HEK293T (cell line): ENCODE measurements around the gene SVIL.
"Not testable (repeated sequence)": the region's sequence is repeated elsewhere in the genome, so short reads cannot be mapped to it uniquely, and the experiment has no call there.

Source experiments
- BHLHE40 ChIP-seq: fragments of 450-650 bp; IDR thresholded peaks from 2 replicates; pipeline ENCODE4 v1.6.1; 2016; ENCODE audit warnings: mild to moderate bottlenecking, moderate library complexity, borderline replicate concordance
- FOXK2 ChIP-seq: fragments of 450-650 bp; IDR thresholded peaks from 2 replicates; pipeline ENCODE4 v1.6.1; 2016; ENCODE audit warnings: mild to moderate bottlenecking
- FOXM1 ChIP-seq: fragments of 450-650 bp; IDR thresholded peaks from 2 replicates; pipeline ENCODE4 v1.6.1; 2017; ENCODE audit warnings: mild to moderate bottlenecking, borderline replicate concordance
- L3MBTL2 ChIP-seq: fragments of 450-650 bp; conservative IDR thresholded peaks from 2 replicates; pipeline ENCODE4 v1.6.1; 2016; ENCODE audit warnings: mild to moderate bottlenecking
- NFRKB ChIP-seq: fragments of 450-650 bp; IDR thresholded peaks from 2 replicates; pipeline ENCODE4 v1.6.1; 2016; ENCODE audit warnings: mild to moderate bottlenecking, moderate library complexity
- SP1 ChIP-seq: fragments of 450-650 bp; IDR thresholded peaks from 2 replicates; pipeline ENCODE4 v1.6.1; 2017
- SUZ12 ChIP-seq: fragments of 450-650 bp; IDR thresholded peaks from 2 replicates; pipeline ENCODE4 v1.6.1; 2016; ENCODE audit warnings: mild to moderate bottlenecking
- TARDBP ChIP-seq: fragments of 450-650 bp; IDR thresholded peaks from 2 replicates; pipeline ENCODE4 v1.6.1; 2016

GRCh38 chr10:29439005-29439404 is 195.8 kb downstream of the SVIL start:
- TF ChIP-seq FOXK2, BHLHE40, SUZ12, L3MBTL2, TARDBP, NFRKB, SP1, FOXM1: not testable (repeated sequence)
